ENCODE data around the gene SH3RF3. TPM values are rescaled to one million over a fixed set of nuclear protein-coding genes. Genes with fewer than 3 reads are reported as not detected.

Gene SH3RF3
- polyA plus RNA-seq, 1 of the 3 experiments (the other 2 are of a cell fraction), result 1.9 TPM

GRCh38 chr2:109225170-109225782, 96.3 kb downstream of the SH3RF3 start:
- CTCF ChIA-PET, result interaction anchor here (0.7 to 2.1 kb wide), 3 partner anchors 15 to 285 kb away, joined by 3 to 6 read pairs (median 4); no protein-coding TSS in a partner anchor
- no peaks in the 10 kb centered on the region for H3F3A ChIP-seq (replicated peaks; ENCODE audit: insufficient read depth)
- no peaks in the 10 kb centered on the region for H3K4me1 ChIP-seq (ENCODE audit: control insufficient read depth in 1 of 2, insufficient read depth in 2 of 2, low read depth in 1 of 2, low read length in 1 of 2)
- no peak overlapping the region for H3K9ac ChIP-seq
- no peak for TF ChIP-seq ZBTB33 (IDR thresholded peaks at IDR 0.05; ENCODE audit: borderline replicate concordance, low read depth)
- TF ChIP-seq GATA2 (CRISPR knock-in tag; IDR thresholded peaks at IDR 0.05), result no peak
- no peaks in the 10 kb centered on the region for H3K27me3 ChIP-seq (ENCODE audit: insufficient read depth)
- H3K9me3 ChIP-seq, result no peaks in the 10 kb centered on the region
- no peak overlapping the region for H3K4me3 ChIP-seq (ENCODE audit: low read depth in 2 of 2, low read length in 1 of 2)
- H2AFZ ChIP-seq (ENCODE audit: low read depth), result no peak overlapping the region
- no peaks in the 10 kb centered on the region for H4K20me1 ChIP-seq (ENCODE audit: insufficient read depth)
- POLR2A ChIA-PET, result no interaction called here
- no peak for DNase-seq
- H3K27ac ChIP-seq (ENCODE audit: low read depth in 2 of 2, low read length in 1 of 2), result no peak overlapping the region
- 85% methylated on average over 11 of the region's 11 CpGs for WGBS (ENCODE audit: low lambda C conversion rate)
- H3K36me3 ChIP-seq (replicated peaks in 1 of 2; ENCODE audit: control insufficient read depth in 1 of 2, insufficient read depth in 2 of 2, low read length in 1 of 2), result no peaks in the 10 kb centered on the region
- H3K4me2 ChIP-seq, result no peak overlapping the region
- peaks cover 11% of the 10 kb centered on the region; the same call in 1 of the 2 replicates for H3K79me2 ChIP-seq (ENCODE audit: insufficient read depth)
- H3K9me2 ChIP-seq, result no peaks in the 10 kb centered on the region

GRCh38 chr2:109226128-109226527, 97.1 kb downstream of the SH3RF3 start:
- H3K79me2 ChIP-seq (ENCODE audit: insufficient read depth), result peaks cover 11% of the 10 kb centered on the region; the same call in 1 of the 2 replicates
- no peak overlapping the region for H3K9ac ChIP-seq
- no peaks in the 10 kb centered on the region for H3K9me2 ChIP-seq
- H3K4me3 ChIP-seq (ENCODE audit: low read depth in 2 of 2, low read length in 1 of 2), result no peak overlapping the region
- H2AFZ ChIP-seq (ENCODE audit: low read depth), result no peak overlapping the region
- H3K4me2 ChIP-seq, result no peak overlapping the region
- TF ChIP-seq GABPA (IDR thresholded peaks at IDR 0.05; ENCODE audit: low read depth) (no peak), NRF1 (IDR thresholded peaks at IDR 0.05; ENCODE audit: low read depth, low read length) (no peak), JUND (IDR thresholded peaks at IDR 0.05) (no peak), REST (IDR thresholded peaks at IDR 0.05; ENCODE audit: low read depth, low read length) (no peak), NFIC (IDR thresholded peaks at IDR 0.05; ENCODE audit: borderline replicate concordance) (no peak), RCOR1 (IDR thresholded peaks at IDR 0.05; ENCODE audit: low read length) (no peak), CHD2 (IDR thresholded peaks at IDR 0.05; ENCODE audit: low read length, partially characterized antibody) (no peak)
- no peaks in the 10 kb centered on the region for H3K36me3 ChIP-seq (replicated peaks in 1 of 2; ENCODE audit: control insufficient read depth in 1 of 2, insufficient read depth in 2 of 2, low read length in 1 of 2)
- H3K27me3 ChIP-seq (ENCODE audit: insufficient read depth), result no peaks in the 10 kb centered on the region
- H3K4me1 ChIP-seq (ENCODE audit: control insufficient read depth in 1 of 2, insufficient read depth in 2 of 2, low read depth in 1 of 2, low read length in 1 of 2), result peaks cover 0 to 5% of the 10 kb centered on the region in 2 experiments; a peak in 2 of 4 replicates
- POLR2A ChIA-PET, result no interaction called here
- CTCF ChIA-PET, result interaction anchor here (0.7 to 1.2 kb wide), 2 partner anchors 56 to 99 kb away, joined by 3 read pairs; no protein-coding TSS in a partner anchor
- H3K27ac ChIP-seq (ENCODE audit: low read depth in 2 of 2, low read length in 1 of 2), result no peak overlapping the region
- H3F3A ChIP-seq (replicated peaks; ENCODE audit: insufficient read depth), result no peaks in the 10 kb centered on the region
- no peaks in the 10 kb centered on the region for H4K20me1 ChIP-seq (ENCODE audit: insufficient read depth)
- 75% methylated on average over 2 of the region's 2 CpGs for WGBS (ENCODE audit: low lambda C conversion rate)
- no peaks in the 10 kb centered on the region for H3K9me3 ChIP-seq
- DNase-seq, result no peak

Measured in SK-N-SH (cell line).